ENCODE data around the gene CD8B2. TPM values are rescaled to one million over a fixed set of nuclear protein-coding genes. Genes with fewer than 3 reads are reported as not detected.

Gene CD8B2
- not detected in 2 replicates for total RNA-seq

DNA sequence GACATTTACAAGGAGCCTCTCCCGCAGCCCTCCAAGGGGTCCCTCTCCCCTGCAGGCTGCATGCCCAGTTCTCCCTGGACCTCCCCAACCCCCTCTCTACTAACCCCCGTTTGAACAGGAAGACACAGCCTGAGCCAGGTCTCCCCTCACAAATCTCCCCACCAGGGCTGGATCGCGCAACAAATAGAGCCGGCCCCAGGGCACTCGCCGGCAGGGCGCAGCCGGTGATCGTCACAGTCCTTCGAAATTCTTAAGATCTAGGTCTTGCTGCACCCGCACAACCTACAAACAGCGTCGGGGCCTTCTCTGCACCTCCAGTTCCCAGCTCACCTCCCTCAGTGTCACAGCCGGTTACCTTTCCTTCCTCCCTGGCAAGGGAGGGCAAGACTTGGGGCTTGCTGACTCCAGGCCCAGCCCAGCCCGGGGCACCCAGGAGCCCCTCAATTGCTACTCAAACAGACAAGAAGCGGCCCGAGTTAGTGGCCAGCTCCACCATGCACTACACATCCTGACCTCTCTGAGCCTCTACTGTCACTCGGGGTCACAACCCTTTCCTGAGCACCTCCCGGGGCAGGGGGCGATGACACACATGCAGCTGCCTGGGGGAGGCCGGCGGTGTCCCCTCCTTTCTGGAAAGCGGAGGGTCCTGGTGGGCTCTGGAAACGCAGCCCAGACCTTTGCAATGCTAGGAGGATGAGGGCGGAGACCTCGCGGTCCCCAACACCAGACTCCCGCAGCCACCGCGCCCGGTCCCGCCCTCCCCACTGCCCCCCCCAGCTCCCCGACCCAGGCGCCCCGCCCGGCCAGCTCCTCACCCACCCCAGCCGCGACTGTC lies at the start of gene CD8B2:
Gene CD8B2 (plus strand): TSS at position 814 of the 835 bp plus-strand sequence. CDS start 63 bp downstream, outside the sequence.

DNA sequence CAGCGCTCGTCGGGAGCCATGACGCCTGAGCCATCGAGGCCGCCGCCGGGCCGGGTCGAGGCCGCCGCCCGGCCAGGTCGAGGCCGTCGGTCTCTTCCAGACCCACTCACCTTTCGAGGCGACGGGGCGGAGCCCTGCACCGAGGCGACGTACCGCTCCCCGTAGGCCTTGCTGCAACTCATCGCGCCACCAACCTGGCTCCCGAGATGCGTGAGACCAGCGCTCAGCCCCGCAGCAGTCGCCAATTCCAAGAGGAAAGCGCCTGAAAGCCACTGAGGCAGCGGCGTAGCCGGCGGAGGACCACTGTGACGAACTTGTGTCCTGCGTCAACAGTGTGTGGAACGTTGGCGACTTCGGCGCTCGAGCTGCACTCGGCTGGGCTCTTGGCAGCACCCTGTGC lies 19.1 kb upstream of the CD8B2 start, which contains the start of gene RGPD3:
Gene RGPD3 (minus strand): TSS at position 307 of the 400 bp plus-strand sequence. CDS start 125 bp downstream, at position 182.

Other genes with a start within 250 kb of the CD8B2 start
- gene RGPD3, start 19.0 kb upstream of the CD8B2 start, total RNA-seq, result under 0.01 and 0.20 TPM in 2 replicates